ENCODE results near the gene TRIM8. TPM values are rescaled to one million over a fixed set of nuclear protein-coding genes. Genes with fewer than 3 reads are reported as not detected.
A peak's percentile ranks its signal among the peaks of the same experiment; 100 is the strongest.

The TRIM8 gene
- total RNA-seq, 1 experiment from 2014 or later = 36.3 TPM

DNA sequence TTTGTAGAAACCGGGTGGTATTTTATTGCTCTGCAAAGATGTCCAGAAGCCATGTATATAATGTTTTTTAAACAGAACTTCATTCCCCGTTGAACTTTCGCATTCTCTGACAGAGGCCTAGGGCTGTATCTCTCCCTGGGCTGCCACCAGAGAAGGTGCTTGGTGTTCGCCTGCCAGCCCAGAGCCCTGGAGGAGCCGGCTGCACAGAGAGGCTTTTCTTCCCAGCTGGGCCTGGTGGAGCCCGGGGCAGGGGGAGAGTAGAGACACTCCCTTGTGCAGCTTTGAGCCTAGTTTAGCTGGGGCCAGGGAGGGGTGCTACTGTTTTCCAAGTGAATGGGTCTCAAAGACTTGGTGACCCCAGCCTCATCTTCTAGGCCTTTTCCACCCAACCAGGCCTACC, 13.6 kb upstream of the TRIM8 start:
- peak overlapping the region; percentile 90 for H3K27ac Mint-ChIP-seq
- TF ChIP-seq GRHL2 (CRISPR knock-in tag; IDR thresholded peaks at IDR 0.05; ENCODE audit: insufficient replicate concordance, severe bottlenecking) (no peak), RELA (CRISPR knock-in tag; IDR thresholded peaks at IDR 0.05; ENCODE audit: borderline replicate concordance) (no peak), NR1H2 (CRISPR knock-in tag; IDR thresholded peaks at IDR 0.05) (no peak)
- TF ChIP-seq, protein P1, sequence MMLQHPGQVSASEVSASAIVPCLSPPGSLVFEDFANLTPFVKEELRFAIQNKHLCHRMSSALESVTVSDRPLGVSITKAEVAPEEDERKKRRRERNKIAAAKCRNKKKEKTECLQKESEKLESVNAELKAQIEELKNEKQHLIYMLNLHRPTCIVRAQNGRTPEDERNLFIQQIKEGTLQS (CRISPR knock-in tag; conservative IDR thresholded peaks at IDR 0.05) = no peak
- TF ChIP-seq, protein P2, sequence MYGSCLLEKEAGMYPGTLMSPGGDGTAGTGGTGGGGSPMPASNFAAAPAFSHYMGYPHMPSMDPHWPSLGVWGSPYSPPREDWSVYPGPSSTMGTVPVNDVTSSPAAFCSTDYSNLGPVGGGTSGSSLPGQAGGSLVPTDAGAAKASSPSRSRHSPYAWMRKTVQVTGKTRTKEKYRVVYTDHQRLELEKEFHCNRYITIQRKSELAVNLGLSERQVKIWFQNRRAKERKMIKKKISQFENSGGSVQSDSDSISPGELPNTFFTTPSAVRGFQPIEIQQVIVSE (CRISPR knock-in tag; IDR thresholded peaks at IDR 0.05; ENCODE audit: borderline replicate concordance) = no peak
- H3K9me3 Mint-ChIP-seq = no peaks in the 10 kb centered on the region
- H3K27me3 Mint-ChIP-seq (ENCODE audit: low read depth) = no peaks in the 10 kb centered on the region; the same call in 1 of the 2 replicates
- H3K36me3 Mint-ChIP-seq = no peaks in the 10 kb centered on the region
- H3K4me1 Mint-ChIP-seq = peaks cover 84% of the 10 kb centered on the region
- ChIA-PET CTCF (interaction anchor here (1.2 to 4.9 kb wide), 6 partner anchors 11 to 49 kb away, joined by 3 to 45 read pairs (median 10); partner anchors contain the start of gene TRIM8), POLR2A (interaction anchor here (1.2 to 2.1 kb wide), 2 partner anchors 14 to 19 kb away, joined by 3 to 6 read pairs; partner anchors contain the start of gene TRIM8)
- no peak overlapping the region for H3K4me3 Mint-ChIP-seq
- ATAC-seq (no peak), DNase-seq (ENCODE audit: low spot score) (no peak)

DNA sequence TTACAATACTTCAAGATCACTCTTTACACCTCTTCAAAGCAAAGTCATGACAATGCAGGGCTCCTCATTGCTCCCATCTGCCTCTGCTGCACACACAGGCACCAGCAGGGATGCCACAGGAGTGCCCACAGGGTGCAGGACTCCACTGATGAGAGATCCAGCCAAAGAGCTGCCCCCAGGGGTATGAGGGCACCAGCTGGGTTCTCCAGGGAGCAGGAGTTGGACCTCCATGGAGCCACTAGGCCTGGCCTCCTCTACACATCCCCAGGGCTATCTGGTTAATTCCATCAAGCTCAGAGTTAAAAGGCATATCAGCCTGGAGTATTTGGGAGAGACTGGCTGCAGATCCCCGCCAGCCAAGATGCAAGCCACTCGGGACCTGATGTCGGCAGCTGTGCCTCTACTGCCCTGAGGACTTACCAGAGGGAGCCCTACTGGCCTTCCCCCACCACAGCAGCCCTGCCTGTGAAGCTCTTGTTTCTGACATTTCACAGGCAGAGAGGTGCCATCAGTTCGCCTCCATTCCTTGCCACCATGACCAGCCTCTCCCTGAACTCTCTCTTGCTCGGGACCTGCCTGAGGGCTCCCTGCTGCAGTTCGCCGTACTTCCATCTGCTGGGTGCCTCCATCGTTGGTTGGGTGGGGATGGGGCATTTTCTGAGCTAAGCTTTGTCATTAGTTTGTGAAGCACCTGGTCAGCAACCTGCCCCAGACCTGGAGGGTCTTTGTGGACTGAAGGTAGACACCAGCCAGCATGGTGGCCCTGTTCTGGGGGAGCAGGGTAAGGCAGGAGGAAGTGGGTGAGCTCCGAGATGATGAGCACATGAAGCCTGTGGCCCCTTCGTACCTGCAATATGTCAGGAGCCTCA, 12.5 kb upstream of the TRIM8 start:
- no peak for ATAC-seq
- no peak overlapping the region for H3K4me3 Mint-ChIP-seq
- no peaks in the 10 kb centered on the region for H3K36me3 Mint-ChIP-seq
- TF ChIP-seq, protein P3, sequence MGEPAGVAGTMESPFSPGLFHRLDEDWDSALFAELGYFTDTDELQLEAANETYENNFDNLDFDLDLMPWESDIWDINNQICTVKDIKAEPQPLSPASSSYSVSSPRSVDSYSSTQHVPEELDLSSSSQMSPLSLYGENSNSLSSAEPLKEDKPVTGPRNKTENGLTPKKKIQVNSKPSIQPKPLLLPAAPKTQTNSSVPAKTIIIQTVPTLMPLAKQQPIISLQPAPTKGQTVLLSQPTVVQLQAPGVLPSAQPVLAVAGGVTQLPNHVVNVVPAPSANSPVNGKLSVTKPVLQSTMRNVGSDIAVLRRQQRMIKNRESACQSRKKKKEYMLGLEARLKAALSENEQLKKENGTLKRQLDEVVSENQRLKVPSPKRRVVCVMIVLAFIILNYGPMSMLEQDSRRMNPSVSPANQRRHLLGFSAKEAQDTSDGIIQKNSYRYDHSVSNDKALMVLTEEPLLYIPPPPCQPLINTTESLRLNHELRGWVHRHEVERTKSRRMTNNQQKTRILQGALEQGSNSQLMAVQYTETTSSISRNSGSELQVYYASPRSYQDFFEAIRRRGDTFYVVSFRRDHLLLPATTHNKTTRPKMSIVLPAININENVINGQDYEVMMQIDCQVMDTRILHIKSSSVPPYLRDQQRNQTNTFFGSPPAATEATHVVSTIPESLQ (CRISPR knock-in tag; IDR thresholded peaks at IDR 0.05) = no peak
- TF ChIP-seq JUN (CRISPR knock-in tag; IDR thresholded peaks at IDR 0.05) (no peak), NFE2L1 (CRISPR knock-in tag; IDR thresholded peaks at IDR 0.05) (no peak), ZNF263 (CRISPR knock-in tag; IDR thresholded peaks at IDR 0.05; ENCODE audit: low read depth) (no peak), NR2C2 (CRISPR knock-in tag; IDR thresholded peaks at IDR 0.05) (no peak), OVOL2 (CRISPR knock-in tag; IDR thresholded peaks at IDR 0.05; ENCODE audit: borderline replicate concordance) (no peak), JAZF1 (CRISPR knock-in tag; IDR thresholded peaks at IDR 0.05) (no peak), EMX1 (CRISPR knock-in tag; IDR thresholded peaks at IDR 0.05) (no peak)
- TF ChIP-seq, protein P4, sequence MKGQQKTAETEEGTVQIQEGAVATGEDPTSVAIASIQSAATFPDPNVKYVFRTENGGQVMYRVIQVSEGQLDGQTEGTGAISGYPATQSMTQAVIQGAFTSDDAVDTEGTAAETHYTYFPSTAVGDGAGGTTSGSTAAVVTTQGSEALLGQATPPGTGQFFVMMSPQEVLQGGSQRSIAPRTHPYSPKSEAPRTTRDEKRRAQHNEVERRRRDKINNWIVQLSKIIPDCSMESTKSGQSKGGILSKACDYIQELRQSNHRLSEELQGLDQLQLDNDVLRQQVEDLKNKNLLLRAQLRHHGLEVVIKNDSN (CRISPR knock-in tag; IDR thresholded peaks at IDR 0.05) = no peak
- TF ChIP-seq, protein P5, sequence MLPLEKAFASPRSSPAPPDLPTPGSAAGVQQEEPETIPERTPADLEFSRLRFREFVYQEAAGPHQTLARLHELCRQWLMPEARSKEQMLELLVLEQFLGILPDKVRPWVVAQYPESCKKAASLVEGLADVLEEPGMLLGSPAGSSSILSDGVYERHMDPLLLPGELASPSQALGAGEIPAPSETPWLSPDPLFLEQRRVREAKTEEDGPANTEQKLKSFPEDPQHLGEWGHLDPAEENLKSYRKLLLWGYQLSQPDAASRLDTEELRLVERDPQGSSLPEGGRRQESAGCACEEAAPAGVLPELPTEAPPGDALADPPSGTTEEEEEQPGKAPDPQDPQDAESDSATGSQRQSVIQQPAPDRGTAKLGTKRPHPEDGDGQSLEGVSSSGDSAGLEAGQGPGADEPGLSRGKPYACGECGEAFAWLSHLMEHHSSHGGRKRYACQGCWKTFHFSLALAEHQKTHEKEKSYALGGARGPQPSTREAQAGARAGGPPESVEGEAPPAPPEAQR (CRISPR knock-in tag; IDR thresholded peaks at IDR 0.05) = no peak
- TF ChIP-seq, protein P6, sequence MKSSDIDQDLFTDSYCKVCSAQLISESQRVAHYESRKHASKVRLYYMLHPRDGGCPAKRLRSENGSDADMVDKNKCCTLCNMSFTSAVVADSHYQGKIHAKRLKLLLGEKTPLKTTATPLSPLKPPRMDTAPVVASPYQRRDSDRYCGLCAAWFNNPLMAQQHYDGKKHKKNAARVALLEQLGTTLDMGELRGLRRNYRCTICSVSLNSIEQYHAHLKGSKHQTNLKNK (CRISPR knock-in tag; IDR thresholded peaks at IDR 0.05) = no peak
- TF ChIP-seq, protein P7, sequence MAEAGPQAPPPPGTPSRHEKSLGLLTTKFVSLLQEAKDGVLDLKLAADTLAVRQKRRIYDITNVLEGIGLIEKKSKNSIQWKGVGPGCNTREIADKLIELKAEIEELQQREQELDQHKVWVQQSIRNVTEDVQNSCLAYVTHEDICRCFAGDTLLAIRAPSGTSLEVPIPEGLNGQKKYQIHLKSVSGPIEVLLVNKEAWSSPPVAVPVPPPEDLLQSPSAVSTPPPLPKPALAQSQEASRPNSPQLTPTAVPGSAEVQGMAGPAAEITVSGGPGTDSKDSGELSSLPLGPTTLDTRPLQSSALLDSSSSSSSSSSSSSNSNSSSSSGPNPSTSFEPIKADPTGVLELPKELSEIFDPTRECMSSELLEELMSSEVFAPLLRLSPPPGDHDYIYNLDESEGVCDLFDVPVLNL (CRISPR knock-in tag; IDR thresholded peaks at IDR 0.05; ENCODE audit: borderline replicate concordance, low read depth) = no peak
- ChIA-PET CTCF (interaction anchor here (1.3 to 1.5 kb wide), 3 partner anchors 10 to 38 kb away, joined by 3 to 7 read pairs (median 4); no protein-coding TSS in a partner anchor), POLR2A (interaction anchor here (0.7 to 1.2 kb wide), 4 partner anchors 10 to 14 kb away, joined by 3 to 6 read pairs (median 3); no protein-coding TSS in a partner anchor)
- H3K27me3 Mint-ChIP-seq (ENCODE audit: low read depth) = no peaks in the 10 kb centered on the region; the same call in 1 of the 2 replicates
- no peaks in the 10 kb centered on the region; the same call in 1 of the 2 replicates for H3K9me3 Mint-ChIP-seq
- no peak for DNase-seq (ENCODE audit: low spot score)
- H3K4me1 Mint-ChIP-seq = peaks cover 74% of the 10 kb centered on the region
- H3K27ac Mint-ChIP-seq = peak overlapping the region; percentile 12

Measured in WTC11 (cell line).